ENCODE data around the gene SOAT1. TPM values are rescaled to one million over a fixed set of nuclear protein-coding genes. Genes with fewer than 3 reads are reported as not detected.

The SOAT1 gene
- total and polyA plus RNA-seq, 2 of the 8 experiments (the other 6 are each of a cell fraction or from before 2014, with no cell fraction given), result 2.7 to 4.7 TPM

GRCh38 chr1:179327679-179328078, 34.1 kb downstream of the SOAT1 start:
- Histone ChIP-seq H3K9me3 (ENCODE audit: insufficient read depth in 2 of 2, low read depth in 1 of 2, low read length in 1 of 2) (no peaks in the 10 kb centered on the region), H3K27ac (ENCODE audit: low read depth, low read length) (no peak overlapping the region), H3K79me1 (ENCODE audit: low read depth, low read length) (no peaks in the 10 kb centered on the region), H4K5ac (ENCODE audit: insufficient read length, low read depth, low read length) (no peak overlapping the region), H2AK5ac (ENCODE audit: low read depth, low read length) (no peak overlapping the region), H3K36me3 (ENCODE audit: control insufficient read depth in 2 of 4, insufficient read depth in 4 of 4, low read length in 3 of 4) (no peaks in the 10 kb centered on the region), H4K91ac (replicated peaks; ENCODE audit: insufficient read length, low read length) (no peak overlapping the region), H2BK20ac (ENCODE audit: low read length) (no peak overlapping the region), H2BK120ac (replicated peaks; ENCODE audit: low read depth, low read length) (no peak overlapping the region), H2BK5ac (ENCODE audit: low read depth, low read length) (no peak overlapping the region), H3K18ac (ENCODE audit: extremely low read depth, low read length) (no peak overlapping the region), H2BK15ac (ENCODE audit: low read length) (no peak overlapping the region), H3K23me2 (ENCODE audit: low read depth, low read length) (no peaks in the 10 kb centered on the region), H3K4me2 (ENCODE audit: insufficient read depth in 1 of 2, low read depth in 2 of 2, low read length in 2 of 2) (no peak overlapping the region), H3K79me2 (ENCODE audit: control insufficient read depth in 1 of 2, insufficient read depth in 2 of 2, low read length in 2 of 2) (no peaks in the 10 kb centered on the region), H3K9ac (replicated peaks in 1 of 4; ENCODE audit: extremely low read depth in 1 of 4, low read depth in 3 of 4, low read length in 3 of 4) (no peak overlapping the region), H4K8ac (ENCODE audit: extremely low read depth, insufficient read depth, low read length) (no peak overlapping the region), H3K56ac (replicated peaks; ENCODE audit: insufficient read length, low read depth, low read length) (no peak overlapping the region), H3K23ac (ENCODE audit: insufficient read length) (no peak overlapping the region), H3K27me3 (replicated peaks in 1 of 4; ENCODE audit: control insufficient read depth in 3 of 4, extremely low read depth in 1 of 4, insufficient read depth in 3 of 4, low read length in 3 of 4) (no peaks in the 10 kb centered on the region), H3K4me3 (ENCODE audit: extremely low read depth in 1 of 4, insufficient read depth in 2 of 4, low read depth in 3 of 4, low read length in 4 of 4) (no peak overlapping the region), H2BK12ac (ENCODE audit: low read depth, low read length) (no peak overlapping the region), H3K4me1 (replicated peaks in 1 of 4; ENCODE audit: control insufficient read depth in 3 of 4, insufficient read depth in 4 of 4, low read length in 3 of 4) (no peaks in the 10 kb centered on the region), H2AFZ (ENCODE audit: low read length) (no peak overlapping the region), H3K14ac (ENCODE audit: insufficient read length) (no peak overlapping the region), H3K4ac (replicated peaks; ENCODE audit: insufficient read length, low read depth, low read length) (no peak overlapping the region), H4K20me1 (replicated peaks in 1 of 2; ENCODE audit: control insufficient read depth in 1 of 2, insufficient read depth in 2 of 2, low read length in 2 of 2) (no peaks in the 10 kb centered on the region)
- ChIA-PET CTCF (ENCODE audit: partially characterized antibody) (interaction anchor here (0.6 to 1.0 kb wide), 2 partner anchors 258 to 687 kb away, joined by 3 to 4 read pairs; no protein-coding TSS in a partner anchor), POLR2A (ENCODE audit: partially characterized antibody) (no interaction called here)
- whole genome bisulfite sequencing, 2 experiments (ENCODE audit: extremely low coverage in 1 of 2, insufficient coverage in 1 of 2, insufficient read length in 1 of 2, insufficient replicate concordance in 2 of 2, low coverage in 1 of 2, low lambda C conversion rate in 2 of 2, missing lambda C conversion rate in 1 of 2), result 84% methylated on average over 3 of the region's 3 CpGs; no CpG with 5 or more reads in 1 of the 2 experiments
- FAIRE-seq, result no peak
- DNase-seq (ENCODE audit: low read depth in 1 of 2, low spot score in 2 of 2), result no peak
- no peak for TF ChIP-seq HDAC6 (IDR thresholded peaks at IDR 0.05; ENCODE audit: low read depth, low read length)
- no peak for TF ChIP-seq ASH2L (IDR thresholded peaks at IDR 0.05; ENCODE audit: low read length)
- TF ChIP-seq BACH1 (IDR thresholded peaks at IDR 0.05; ENCODE audit: low read length), result no peak
- TF ChIP-seq EZH2 (IDR thresholded peaks at IDR 0.05; ENCODE audit: low read depth, low read length, severe bottlenecking), result no peak
- TF ChIP-seq RFX5 (IDR thresholded peaks at IDR 0.05; ENCODE audit: borderline replicate concordance, low read depth, low read length), result no peak
- TF ChIP-seq ZNF274 (IDR thresholded peaks at IDR 0.05; ENCODE audit: borderline replicate concordance, extremely low read depth, low read length), result no peak
- TF ChIP-seq SIRT6 (IDR thresholded peaks at IDR 0.05; ENCODE audit: low read length), result no peak
- no peak for TF ChIP-seq CTCF (IDR thresholded peaks at IDR 0.05; ENCODE audit: control extremely low read depth in 1 of 3, insufficient read depth in 1 of 3, low read depth in 1 of 3, low read length in 3 of 3)
- TF ChIP-seq KDM5A (IDR thresholded peaks at IDR 0.05; ENCODE audit: low read length), result no peak
- no peak for TF ChIP-seq CREB1 (IDR thresholded peaks at IDR 0.05)
- TF ChIP-seq SIX5 (IDR thresholded peaks at IDR 0.05; ENCODE audit: low read depth, low read length), result no peak
- TF ChIP-seq GABPA (IDR thresholded peaks at IDR 0.05; ENCODE audit: borderline replicate concordance, insufficient read depth, low read length), result no peak
